Effector memory CD4-positive, alpha-beta T cell (primary cell): ENCODE data around the gene NPEPL1.

ENCODE experiments used
- DNase-seq, 3 donors: peaks; one replicate each; pipeline ENCODE4 v3.0.0-alpha.2; 2020
- H3K27ac ChIP-seq: 2 replicates; pipeline ENCODE4 v1.7.0; 2013; ENCODE audit warnings: mild to moderate bottlenecking, low read length, moderate library complexity; ENCODE audit not compliant: insufficient read depth, poor library complexity, severe bottlenecking
- H3K27me3 ChIP-seq: replicated peaks from 2 replicates; pipeline ENCODE4 v1.7.0; 2013; ENCODE audit warnings: mild to moderate bottlenecking, low read length; ENCODE audit not compliant: insufficient read depth, control insufficient read depth, poor library complexity, severe bottlenecking
- H3K36me3 ChIP-seq: 2 replicates; pipeline ENCODE4 v1.7.0; 2013; ENCODE audit warnings: mild to moderate bottlenecking, low read length, moderate library complexity; ENCODE audit not compliant: control insufficient read depth, insufficient read depth
- H3K4me1 ChIP-seq: 2 replicates; pipeline ENCODE4 v1.7.0; 2013; ENCODE audit warnings: low read length, mild to moderate bottlenecking; ENCODE audit not compliant: control insufficient read depth, insufficient read depth, poor library complexity, severe bottlenecking
- H3K4me3 ChIP-seq: 2 replicates; pipeline ENCODE4 v1.7.0; 2013; ENCODE audit warnings: low read length, low read depth, mild to moderate bottlenecking; ENCODE audit not compliant: insufficient read depth, poor library complexity, severe bottlenecking
- H3K9me3 ChIP-seq: 2 replicates; pipeline ENCODE4 v1.7.0; 2013; ENCODE audit warnings: mild to moderate bottlenecking, low read length, moderate library complexity; ENCODE audit not compliant: control insufficient read depth

The NPEPL1 gene

DNA sequence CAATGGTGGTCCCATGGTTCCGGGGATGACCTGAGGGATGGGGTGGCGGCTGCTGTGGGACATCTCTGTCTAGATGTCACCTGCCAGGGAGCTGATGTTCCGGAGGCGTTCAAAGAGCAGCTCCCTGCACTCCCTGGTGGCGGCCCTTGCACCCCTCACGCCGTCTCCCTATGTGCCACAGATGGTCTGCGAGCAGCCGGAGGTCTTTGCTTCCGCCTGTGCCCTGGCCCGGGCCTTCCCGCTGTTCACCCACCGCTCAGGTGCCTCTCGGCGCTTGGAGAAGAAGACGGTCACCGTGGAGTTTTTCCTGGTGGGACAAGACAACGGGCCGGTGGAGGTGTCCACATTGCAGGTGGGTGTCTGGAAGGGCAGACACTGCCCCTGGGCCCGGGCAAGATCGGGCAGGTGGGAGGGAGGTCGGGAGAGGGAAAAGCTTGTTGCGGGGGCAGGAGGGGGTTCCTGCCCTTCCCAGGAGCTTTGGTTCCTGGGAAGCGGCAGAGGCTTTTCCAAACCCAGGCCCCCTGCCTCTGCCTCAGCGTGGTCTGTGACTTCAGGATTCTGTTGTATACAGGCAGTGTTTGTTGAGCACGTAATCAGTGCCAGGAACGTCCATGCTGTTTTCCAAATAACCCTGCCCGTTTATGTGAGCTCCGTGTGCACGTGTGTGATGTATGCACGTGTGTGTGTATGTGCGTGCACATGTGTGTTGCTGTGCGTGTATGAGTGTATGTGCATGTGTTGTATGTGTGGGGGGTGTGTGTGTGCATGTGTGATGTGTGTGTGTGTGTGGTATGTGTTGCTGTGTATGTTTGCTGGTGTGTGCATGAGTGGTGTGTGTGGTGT, 1.9 kb downstream of the NPEPL1 start:
- DNase-seq, result no peak
- Histone ChIP-seq H3K9me3 (no peaks in the 10 kb centered on the region), H3K27me3 (no peaks in the 10 kb centered on the region), H3K27ac (no peak overlapping the region), H3K4me3 (no peak overlapping the region), H3K4me1 (peaks cover 5% of the 10 kb centered on the region), H3K36me3 (peaks cover 17% of the 10 kb centered on the region)

DNA sequence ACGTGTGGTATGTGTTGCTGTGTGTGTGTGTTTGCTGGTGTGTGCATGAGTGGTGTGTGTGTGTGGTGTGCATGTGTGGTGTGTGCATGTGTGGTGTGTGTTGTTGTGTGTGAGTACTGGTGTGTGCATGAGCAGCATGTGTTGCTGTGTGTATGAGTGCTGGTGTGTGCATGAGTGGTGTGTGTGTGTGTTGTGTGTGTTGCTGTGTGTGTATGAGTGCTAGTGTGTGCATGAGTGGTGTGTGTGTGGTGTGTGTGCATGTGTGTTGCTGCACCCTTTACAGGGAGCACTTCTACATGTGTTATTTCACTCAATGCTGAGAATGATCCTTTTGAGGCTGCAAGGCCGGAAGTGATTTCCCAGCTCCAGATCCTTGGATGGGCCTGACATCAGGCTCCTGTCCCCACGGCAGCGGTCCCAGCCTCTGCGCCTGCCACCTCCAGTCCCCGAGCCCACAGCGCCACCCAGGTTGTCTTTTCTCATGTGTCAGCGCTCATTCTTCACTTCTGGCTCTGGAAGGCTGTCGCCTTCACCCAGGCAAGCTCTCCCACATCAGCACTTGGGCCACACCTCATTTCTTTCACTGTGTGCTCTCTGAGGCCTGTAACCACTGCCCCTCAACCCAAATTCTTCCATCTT, 2.6 kb downstream of the NPEPL1 start:
- no peak overlapping the region for H3K27ac ChIP-seq
- DNase-seq, result no peak
- H3K27me3 ChIP-seq, result no peaks in the 10 kb centered on the region
- no peaks in the 10 kb centered on the region for H3K9me3 ChIP-seq
- peaks cover 5% of the 10 kb centered on the region for H3K4me1 ChIP-seq
- H3K4me3 ChIP-seq, result no peak overlapping the region
- H3K36me3 ChIP-seq, result peaks cover 24% of the 10 kb centered on the region

DNA sequence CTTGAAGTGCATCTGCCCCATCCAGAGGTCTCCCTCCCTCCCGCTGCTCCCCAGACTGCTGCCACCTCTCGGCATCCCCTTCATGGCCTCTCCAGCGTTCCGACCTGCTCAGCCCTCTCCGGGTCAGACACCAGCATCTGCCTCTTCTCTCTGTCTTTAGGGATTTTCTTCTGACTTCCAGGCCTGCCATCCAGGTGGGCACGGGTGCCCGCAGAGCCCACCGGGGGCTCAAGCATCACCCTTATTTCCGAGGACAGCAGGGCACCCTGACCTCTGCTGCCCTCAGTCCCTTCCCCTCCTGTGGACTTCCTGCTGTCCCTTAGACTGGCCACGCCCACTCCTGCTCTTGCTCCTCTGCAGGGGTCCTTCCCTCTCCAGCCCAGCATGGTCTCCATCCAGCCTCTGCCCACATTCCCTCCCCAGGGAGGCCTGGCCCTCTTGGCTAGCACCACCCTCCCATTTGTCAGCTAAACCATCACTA, 3.3 kb downstream of the NPEPL1 start:
- Histone ChIP-seq H3K4me3 (no peak overlapping the region), H3K9me3 (no peaks in the 10 kb centered on the region), H3K36me3 (peaks cover 24% of the 10 kb centered on the region), H3K27ac (no peak overlapping the region), H3K27me3 (no peaks in the 10 kb centered on the region), H3K4me1 (peaks cover 5% of the 10 kb centered on the region)
- no peak for DNase-seq

DNA sequence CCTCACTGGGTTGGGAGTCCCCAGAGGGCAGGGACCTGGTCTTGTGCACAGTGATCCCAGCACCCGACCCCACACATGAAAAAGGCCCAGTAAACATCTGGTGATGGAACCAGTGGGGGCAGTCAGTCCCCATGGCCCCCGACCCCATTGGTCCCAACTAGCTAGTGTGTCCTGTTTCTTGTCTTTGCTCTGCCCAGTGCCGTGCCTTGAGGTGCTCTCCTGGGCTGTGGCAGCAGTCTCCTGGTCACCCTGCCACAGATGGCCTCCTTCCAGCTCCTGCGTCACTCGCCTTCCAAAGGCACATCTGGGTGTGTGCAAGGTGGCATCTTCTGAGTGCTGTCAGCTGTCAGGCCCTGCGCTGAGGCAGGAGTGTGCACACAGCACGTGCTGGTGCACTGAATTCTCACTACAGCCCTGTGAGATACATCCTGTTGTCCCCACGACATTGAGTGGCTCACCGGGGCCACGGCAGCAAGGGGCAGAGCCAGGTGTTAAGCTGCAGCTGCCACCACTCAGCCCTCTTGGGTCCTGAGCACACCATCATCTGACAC, 3.9 kb downstream of the NPEPL1 start:
- DNase-seq, result no peak
- no peaks in the 10 kb centered on the region for H3K27me3 ChIP-seq
- H3K9me3 ChIP-seq, result no peaks in the 10 kb centered on the region
- no peak overlapping the region for H3K27ac ChIP-seq
- H3K4me3 ChIP-seq, result no peak overlapping the region
- peaks cover 5% of the 10 kb centered on the region for H3K4me1 ChIP-seq
- H3K36me3 ChIP-seq, result peaks cover 24% of the 10 kb centered on the region

DNA sequence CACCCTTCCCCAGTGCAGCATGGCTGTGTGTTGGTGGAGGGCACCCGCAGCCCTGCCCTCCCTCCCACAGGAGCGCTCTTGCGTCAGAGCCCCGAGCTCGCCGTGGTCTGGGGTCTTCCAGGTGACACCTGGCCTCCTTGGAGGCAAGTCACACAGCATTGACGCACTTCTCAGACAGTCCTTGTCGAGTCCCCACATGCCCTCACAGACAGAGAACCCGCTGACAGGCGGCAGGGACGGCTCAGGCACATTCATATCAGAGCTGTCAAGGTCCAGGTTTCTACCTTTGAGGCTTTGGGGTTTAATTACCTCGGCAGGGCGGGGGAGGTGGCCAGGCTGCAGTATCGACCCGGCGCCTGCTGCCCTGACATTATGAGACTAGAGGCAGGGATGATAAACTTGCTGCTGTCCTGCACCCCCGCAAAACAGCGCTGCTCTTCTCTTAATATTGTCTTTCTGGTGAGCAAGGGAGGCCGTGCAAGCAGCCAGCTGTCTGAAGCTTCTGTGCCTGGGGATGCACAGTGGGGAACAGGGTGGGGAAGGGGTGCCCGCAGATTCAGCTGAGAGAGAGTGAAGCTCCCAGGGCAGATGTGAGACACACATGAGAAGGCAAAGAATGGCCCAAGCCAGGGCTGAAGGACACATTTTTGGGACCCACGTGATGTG, 4.7 kb downstream of the NPEPL1 start:
- no peaks in the 10 kb centered on the region for H3K9me3 ChIP-seq
- H3K27ac ChIP-seq, result no peak overlapping the region
- DNase-seq, result no peak
- H3K4me3 ChIP-seq, result no peak overlapping the region
- no peaks in the 10 kb centered on the region for H3K27me3 ChIP-seq
- peaks cover 5% of the 10 kb centered on the region for H3K4me1 ChIP-seq
- peaks cover 29% of the 10 kb centered on the region for H3K36me3 ChIP-seq

DNA sequence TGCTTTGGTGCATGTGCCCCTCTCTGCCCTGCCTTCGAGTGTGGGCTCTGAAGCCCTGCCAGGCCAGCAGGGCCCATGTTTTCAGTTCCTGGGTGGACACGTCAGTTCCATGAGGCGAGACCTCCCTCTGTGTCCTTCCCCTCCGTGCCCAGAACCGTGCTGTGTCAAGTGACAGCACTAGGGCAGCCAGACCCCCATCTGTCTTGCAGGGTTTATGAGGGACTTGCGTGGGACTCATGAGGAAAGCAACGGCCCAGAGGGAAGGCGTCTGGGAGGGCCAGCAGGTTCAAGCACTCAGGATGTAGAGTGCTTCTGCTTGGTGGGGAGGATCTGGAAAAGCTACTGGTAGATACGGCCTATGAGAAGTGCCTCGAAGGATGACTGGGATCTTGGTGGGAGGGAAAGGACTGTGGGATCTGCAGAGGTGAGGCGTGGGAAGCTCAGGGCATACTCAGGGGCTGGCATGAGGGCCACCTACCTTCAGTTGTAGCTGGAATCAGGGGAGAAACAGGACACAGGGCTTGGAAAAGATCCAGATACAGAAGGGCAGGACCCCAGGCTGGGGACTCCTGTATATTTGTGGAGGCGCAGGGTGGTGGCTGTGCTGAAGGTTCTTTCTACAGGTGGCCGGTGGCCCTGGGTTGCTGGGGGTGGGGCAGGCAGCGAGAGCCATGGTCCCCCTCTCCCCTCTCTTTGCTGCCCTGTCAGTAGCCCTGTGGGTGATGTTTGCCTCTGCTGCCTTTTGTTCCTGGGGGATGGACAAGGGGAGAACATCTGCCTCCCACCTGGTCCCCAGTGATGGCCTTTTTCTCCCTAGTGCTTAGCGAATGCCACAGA, 5.5 kb downstream of the NPEPL1 start:
- Histone ChIP-seq H3K36me3 (peaks cover 32% of the 10 kb centered on the region), H3K4me1 (peaks cover 5% of the 10 kb centered on the region), H3K27ac (no peak overlapping the region), H3K9me3 (no peaks in the 10 kb centered on the region), H3K27me3 (no peaks in the 10 kb centered on the region), H3K4me3 (no peak overlapping the region)
- DNase-seq, result no peak

DNA sequence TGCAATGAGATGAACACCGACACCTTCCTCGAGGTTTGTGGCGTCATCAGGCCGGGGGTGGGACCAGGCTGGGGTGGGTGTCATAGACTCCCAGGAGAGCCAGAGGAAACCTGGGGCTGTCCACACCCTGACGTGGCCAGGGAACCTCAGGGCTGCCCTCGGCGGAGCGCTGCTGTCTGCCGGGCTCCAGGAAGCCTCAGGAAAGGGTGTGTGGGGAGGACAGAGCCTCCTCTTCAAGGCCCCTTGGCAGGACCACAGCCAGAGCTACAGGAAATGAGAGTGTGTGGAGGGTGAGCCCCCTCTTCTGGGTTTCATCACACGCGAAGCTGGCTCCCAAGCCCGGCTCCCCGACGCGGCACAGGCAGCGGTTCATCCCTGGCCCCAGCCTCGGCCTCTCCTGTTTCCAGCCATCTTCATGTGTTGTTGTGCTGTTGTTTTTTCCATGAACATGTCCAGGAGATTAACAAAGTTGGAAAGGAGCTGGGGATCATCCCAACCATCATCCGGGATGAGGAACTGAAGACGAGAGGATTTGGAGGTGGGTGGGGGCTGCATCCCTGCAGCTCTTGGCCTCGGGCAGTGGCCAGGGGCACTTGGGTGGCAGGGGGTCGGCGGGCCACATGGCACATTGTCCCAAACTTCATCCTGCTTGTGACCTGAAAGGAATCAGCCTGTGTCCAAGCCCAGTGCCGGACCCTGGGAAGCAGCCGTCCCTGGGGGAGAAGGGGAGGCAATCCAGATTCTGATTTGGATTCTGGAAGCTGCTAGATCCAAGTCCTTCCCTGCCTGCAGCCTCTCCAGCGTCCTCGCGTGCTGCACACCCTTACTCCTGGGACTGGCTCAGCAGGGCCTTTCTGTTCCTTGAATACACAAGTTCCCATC, 6.4 kb downstream of the NPEPL1 start:
- Histone ChIP-seq H3K27ac (no peak overlapping the region), H3K4me3 (no peak overlapping the region), H3K36me3 (peaks cover 41% of the 10 kb centered on the region), H3K27me3 (no peaks in the 10 kb centered on the region), H3K4me1 (no peaks in the 10 kb centered on the region), H3K9me3 (no peaks in the 10 kb centered on the region)
- no peak for DNase-seq

DNA sequence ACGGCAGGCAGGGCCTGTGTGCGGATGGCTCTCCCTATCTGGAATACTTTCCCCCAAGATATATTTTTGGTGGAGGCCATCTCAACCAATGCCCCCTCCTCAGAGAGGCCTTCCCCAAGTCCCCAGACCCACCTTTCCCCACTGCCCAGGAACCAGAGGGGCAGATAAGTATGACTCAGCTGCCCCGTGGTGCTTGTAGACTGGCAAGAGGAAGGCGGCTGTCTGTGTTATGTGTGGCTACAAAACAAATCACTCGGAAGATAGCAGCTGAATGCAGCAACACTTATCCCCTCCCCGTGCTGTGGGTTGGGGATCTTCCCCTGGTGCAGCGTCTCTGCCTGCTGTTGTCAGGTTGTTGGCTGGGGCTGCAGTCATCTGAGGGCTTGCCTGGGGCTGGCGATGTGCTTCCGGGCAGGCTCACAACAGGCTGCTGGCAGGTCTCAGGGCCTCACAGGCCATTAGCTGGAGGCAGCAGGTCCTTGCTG, 7.1 kb downstream of the NPEPL1 start:
- Histone ChIP-seq H3K27ac (no peak overlapping the region), H3K36me3 (peaks cover 43% of the 10 kb centered on the region), H3K9me3 (no peaks in the 10 kb centered on the region), H3K4me1 (no peaks in the 10 kb centered on the region), H3K27me3 (no peaks in the 10 kb centered on the region), H3K4me3 (no peak overlapping the region)
- no peak for DNase-seq
